ENCODE data around the gene SCG5.
A peak's percentile ranks its signal among the peaks of the same experiment; 100 is the strongest.

SCG5 gene

DNA sequence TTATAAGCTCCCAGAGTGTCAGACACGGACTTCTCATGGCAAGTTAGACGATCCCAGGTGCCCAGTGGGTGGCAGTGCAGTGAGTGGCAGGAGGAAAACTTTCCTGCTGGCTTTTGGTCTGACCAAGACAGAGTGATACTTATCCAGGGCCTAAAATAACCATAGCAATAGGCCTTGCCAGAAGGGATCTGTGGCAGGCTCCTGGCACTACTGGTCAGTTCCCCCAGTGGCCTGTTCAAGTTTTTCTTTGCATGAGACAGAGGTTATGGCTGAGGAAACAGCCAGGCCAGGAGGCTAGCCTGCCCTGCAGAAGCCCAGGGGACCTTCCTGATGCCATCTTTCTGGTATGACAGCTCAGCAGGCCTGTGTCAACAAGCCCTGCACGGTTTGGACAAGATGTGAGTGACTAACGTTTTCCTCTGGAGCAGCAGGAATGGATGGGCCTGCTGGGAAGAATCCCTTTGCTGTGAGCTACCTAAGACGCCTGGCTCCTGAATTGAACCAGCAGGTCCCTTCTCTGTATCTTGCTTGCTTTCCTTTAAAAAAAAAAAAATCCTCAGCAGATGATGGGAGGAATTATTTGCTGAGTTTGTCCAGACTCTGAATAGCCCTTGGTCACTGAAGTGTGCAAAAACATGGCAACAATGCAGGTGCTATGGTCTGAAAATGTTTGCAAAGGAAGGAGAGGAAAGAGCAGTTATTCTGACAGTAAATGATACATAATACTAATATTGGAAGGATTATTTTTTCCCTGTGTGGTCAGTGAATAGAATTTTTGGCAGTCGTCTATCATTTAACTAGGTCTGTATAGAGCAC, 18.0 kb downstream of the SCG5 start:
- no peak for DNase-seq

DNA sequence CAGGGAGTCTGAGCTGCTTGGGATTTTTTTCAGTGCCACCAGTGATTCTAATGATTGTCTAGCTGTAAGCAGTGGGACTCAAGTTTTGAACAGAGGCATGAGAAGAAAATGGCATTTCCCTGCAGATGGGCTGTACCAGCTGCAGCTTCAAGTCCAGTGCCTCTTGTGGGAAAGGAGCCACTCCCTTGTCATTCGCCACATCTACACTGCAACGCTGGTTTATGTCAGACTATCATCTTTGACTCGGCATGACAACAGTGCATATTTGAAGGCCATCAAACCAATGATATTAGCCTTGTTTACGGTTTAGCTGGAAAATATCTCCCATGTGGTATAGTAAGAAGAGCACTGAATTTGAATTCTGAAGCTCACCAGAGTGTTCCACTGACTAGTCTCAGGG, 22.2 kb downstream of the SCG5 start:
- DNase-seq = no peak

DNA sequence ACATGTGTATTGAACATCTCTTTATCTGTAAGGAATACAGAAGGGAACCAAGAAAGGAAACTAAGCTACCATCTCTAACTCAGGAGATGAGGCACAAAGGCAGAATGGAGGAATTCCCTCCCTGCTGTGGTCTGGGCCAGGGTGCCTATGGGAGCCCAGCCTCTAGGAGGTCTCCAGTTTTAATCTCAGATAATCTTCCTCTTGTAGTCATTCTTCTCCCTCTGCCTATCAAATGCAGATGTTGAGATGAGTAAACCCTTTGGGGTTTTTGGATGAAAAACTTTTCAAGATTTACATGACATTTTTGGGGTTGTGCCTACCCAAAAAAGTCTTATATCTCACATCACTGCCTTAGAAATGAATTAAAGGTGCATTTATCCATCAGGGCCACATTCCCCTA, 23.3 kb downstream of the SCG5 start:
- no peak for DNase-seq

DNA sequence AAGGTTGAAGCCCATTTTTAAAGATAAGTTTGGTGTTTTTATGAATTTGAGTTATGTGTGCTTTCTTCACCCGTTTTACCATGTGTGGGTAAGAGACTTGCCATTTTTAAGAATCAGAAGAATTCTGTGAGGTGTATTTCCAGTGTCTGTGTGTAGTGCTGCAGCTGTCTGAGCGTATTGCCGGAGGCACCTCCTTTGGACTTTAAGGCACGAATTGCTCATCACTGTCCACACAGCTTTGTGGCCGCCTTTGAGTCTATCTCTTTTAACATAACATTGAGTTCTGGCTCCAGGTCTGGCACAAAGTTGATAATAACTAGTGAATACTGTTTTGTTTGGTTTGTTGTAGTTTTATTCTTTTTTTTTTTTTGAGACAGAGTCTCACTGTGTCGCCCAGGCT, 25.8 kb downstream of the SCG5 start:
- no peak for DNase-seq

DNA sequence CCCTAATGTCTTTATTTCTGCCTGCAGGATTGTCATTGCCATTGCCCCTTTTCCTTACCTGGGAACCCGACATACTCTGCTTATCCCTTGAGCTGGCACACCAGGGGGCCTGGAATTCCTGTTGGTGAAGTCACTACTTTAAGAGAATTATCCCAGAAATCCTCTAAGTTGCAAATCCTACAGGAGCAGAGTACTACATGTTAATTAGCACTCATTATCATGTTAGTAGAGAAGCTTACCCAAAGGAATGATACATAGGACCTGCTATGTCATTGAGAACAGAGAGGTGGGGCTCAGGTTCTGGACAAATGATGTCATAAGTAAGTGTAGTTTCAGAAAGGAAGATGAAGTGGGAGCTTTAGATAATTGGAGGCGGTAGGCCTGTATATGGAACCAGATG, 27.4 kb downstream of the SCG5 start:
- DNase-seq = no peak

- no peak for DNase-seq
Observed at GRCh38 chr15:32669896-32670611, 28.5 kb downstream of the SCG5 start.

DNA sequence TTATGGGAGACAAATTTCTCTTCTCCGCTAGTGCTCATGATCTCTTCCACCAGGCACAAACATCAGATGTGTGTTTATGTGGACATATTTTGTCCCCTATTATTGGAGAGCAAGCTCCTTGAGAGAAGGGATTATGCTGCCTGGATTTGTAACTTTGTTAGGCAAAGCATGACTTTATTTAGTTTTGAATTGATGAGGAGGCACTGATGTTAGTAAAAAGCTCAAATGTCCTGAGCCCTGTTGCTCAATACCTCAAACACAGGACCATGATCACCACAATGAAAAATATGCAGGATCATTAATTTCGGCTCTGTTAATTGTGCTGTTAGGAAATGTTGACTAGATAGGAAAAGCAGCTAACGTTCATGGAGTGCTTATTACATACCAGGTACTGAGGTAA, 29.1 kb downstream of the SCG5 start:
- DNase-seq = no peak

DNA sequence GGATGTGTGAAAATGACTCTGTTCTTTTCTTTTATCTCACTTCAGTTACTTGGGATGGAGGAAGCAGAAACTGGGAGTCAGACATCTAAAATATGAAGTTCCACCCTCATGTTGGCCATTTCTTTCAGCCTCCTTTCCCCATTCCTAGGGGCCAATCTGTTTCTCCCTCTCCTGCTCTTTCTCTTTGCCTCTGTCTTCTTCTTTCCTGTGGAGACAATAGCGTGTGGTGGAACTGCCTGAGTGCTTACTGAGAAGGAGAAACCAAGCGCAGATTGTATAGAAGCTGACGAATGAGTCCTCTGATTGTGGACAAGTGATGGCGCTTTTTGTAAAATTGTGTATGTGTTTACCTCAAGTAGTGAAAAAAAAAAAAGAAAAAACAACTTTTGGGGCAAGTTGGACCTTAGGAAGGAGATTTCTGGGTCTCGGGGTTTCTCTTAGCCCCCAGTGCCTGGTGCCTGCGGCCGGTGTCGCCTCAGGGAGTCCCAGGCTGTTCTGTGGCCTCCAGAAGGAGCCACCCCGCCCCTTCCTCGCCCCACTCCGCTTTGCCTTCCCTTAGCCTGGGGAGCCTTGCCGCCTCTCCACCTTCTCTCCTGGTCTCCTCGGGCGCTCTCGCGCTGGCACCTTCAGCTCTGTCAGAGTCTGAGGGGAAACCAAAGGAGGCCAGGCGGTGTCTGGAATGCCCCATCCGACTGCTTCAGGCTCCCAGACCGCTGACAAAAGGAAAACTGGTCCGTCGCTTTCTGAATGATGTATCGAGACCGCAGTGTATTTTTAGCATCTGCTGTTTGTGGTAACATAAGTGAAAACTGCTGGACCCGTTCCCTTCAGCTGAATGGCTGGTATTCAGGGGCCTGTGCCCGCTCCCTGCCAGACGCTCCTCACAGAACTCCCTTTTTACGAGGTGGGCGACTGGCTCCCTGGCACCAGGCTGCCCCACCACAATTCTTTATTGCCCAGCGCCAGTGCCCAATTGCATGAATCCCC, 30.1 kb downstream of the SCG5 start:
- DNase-seq = no peak

- DNase-seq = no peak
Observed at GRCh38 chr15:32674681-32675080, 33.2 kb downstream of the SCG5 start.

DNA sequence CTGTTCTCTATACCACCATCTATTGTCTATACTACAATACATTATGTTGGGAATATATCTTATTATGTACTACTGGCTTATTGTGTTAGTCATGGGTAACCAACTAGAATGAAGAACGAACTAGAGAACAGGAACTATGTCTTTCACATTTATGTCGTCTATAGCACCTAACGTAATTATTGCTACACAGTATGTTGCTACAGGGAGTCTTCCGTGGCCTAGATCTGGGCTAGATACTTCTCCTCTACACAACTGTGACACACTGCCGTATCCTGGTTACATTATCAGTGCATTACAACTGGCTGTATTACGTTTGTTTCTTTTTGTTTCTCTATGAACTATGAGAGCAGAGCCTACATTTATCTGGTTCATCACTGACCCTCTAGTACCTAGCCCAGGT, 34.0 kb downstream of the SCG5 start:
- no peak for DNase-seq

DNA sequence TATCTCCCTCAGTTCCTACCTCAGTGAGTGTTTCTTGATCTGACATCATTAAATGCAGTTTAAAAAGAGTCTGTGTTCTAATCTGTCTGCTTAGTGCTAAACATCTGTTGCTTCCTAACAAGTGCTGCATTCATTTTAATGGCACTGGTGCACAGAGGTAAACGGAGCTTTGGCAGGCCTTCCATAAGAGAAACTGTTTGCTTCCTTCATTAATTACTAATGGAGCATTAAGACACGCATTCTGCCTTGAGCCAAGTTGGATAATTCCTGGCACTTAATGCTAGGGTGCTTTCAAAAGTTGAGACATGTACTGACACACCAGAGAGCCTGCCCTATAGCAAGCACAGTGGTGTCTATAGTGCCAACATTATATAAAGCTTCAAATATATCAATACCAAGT, 34.7 kb downstream of the SCG5 start:
- no peak for DNase-seq

DNA sequence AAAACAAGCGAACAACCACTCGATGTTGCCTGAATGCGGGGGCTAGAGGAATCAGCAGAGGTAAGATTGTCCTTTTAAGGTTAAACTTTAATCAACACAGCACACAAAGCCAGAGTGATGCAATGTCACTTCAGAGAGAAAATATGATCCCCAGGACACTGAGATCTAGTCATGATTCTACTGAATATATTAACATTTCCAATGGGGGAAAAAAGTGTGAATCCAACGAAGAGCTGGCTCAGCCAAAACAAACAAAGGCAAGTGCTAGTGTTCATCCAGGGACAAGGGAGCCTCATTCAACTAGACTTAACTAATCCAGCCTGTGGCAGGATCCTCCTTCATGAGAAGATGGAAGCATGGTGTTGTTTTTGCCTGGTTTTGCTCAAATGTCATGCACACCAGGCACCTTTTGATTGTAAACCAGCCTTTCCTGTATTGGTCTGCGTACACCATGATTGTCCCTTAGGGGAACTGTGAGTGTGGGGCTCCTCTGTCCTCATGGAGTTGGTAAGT, 35.8 kb downstream of the SCG5 start:
- no peak for DNase-seq

- no peak for DNase-seq
Observed at GRCh38 chr15:32679298-32679690, 37.8 kb downstream of the SCG5 start.

DNA sequence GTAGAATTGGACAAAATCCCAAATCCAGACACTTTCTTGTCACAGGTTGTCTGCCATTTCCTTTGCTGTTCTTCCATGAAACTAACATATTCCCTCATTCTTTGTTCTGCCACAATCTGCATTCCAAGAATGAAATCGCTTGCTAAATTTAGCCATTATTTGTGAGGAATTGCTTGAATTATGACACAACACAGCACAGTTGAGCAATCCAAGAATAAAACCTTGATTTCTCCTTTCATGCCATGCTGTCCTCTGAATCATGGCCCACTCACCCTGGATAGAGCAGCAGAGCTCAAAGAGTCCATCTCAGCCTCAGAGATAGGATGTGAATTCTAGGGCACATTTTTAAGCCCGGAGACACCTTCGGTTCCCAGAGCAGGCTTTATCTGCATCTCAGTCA, 41.1 kb downstream of the SCG5 start:
- DNase-seq = no peak

DNA sequence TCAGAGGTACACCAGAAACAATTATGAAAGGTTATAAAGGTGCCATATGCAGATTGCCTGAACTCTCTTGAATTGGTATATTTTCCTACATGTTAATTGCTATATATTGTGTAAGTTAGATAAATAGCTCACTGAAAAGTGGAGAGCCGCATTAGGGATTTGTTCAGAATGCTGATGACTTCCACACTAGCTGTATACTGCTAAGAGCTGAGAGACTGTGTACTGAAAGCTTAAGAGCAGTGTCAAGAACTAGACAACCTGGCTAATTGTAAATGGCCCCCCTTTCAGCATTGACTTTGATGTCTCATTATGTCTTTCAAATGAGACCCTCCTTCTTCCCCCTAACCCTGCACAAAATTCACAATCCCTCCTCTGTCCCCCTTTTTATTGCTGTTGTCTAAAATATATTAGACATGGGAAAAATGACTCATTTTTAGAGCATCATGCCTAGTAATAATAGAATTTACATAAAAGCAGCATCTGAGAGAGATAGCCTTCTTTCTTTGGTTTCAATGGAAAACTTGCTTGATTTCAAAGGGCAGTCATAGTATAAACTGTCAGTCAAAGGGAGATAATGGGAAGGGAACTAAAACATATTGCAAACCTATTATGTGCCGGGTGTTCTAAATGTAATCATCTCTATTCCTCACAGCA, 41.6 kb downstream of the SCG5 start:
- DNase-seq = no peak

DNA sequence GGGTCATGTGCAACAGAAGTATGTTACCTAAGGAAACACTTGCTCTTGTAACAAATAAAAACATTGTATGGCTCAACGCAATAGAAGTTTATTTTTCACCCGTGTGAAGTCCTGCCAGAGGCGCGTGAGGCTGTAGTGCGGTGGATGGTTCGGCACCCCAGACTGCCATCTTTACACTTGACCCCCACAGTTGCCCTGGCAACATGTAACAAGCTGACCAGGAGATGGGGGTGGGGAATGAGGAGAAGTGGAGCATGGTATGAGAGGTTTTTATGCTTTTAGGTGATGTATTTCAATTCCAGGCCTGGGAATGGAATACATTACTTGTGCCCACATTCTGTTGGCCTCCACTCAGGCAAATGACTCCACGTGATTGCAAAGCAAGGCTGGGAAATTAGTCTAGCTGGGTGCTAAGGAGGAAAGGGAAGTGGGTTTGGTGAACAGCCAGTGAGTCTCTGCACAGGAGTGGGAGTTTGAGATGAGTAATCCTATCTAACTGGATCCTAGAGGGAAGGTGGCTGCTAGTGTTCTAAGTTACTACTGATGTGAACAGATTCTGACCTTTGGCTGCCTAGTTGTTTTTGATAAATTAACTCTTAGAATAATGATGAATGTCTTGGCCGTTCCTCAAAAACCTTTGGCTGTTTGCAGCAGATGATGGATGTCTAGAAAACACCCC, 42.5 kb downstream of the SCG5 start:
- DNase-seq = peak in 1 of 2 donors; percentile 4

- no peak for DNase-seq
Observed at GRCh38 chr15:32685576-32685975, 44.1 kb downstream of the SCG5 start.

GRCh38 chr15:32687556-32687955, 46.0 kb downstream of the SCG5 start:
- no peak for DNase-seq

DNA sequence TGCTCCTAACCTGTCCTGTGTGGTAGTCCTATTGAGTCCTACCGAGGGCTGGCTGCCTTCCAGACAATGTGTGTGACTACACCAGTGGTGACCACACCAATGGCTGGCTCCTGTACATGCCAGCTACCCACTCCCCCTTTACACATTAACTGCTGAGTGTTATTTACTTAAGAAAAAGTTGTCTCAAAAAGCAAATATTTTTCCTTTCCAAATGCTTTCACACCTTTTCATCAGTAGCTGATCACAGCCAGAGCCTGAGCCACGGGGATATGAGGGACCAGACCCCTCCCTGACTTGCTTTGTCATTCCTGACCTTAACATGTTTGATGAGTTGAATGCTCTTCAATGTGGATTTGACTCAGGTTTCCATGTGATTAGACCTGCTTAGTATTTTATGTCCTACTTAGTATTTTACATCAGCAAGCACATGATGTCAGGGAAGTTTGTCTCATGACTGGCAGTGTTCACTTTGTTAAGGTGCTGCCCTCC, 46.7 kb downstream of the SCG5 start:
- no peak for DNase-seq

DNA sequence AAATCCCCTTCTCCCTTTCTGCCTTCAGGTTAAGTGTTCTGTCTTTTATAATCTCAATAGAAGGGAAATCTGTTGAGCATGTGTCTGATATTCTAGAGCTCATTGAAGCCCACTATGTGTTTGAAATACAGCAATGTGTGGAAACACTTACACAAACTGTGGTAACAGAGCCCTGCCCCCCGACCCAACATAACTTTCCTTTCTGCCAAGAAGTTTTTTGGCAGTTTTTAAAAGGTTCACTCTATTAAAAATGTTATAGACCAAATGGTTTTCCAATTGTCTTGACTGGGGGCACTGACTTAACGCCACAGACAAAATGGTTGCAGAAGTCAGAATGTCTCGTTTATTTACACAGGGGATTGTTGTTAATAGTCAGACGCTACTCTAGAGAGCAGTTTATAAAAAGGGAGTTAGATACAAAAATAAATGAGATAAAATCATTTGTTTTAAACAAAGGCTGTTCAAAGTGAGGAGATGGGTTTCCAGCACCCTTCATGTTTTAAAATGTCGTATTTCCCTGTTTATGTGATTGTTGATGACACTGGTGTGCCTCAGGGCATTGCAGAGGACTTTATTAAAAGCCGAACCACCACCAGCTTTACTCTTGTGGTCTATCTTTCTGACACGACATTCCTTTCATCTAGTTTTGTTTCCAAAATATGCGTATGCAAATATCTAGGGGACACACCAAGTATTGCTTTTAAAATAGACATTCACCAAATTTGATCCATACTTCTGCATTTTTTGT, 49.6 kb downstream of the SCG5 start:
- no peak for DNase-seq

DNA sequence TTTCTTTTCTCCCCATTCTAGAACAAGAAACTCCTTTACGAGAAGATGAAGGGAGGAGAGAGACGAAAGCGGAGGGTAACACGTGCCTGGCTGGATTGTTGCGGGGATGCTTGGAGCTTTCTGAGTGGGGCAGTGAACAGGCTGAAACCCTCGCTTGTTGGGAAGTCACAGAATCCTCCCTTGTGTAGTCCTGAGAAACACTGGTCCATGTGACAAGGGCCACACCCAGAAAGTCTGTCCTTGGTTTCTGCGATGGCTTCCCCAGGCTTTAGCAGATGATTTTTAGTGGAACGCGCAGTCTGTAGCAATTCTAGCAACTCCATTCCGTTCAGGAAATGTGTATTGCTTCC, 50.2 kb downstream of the SCG5 start:
- no peak for DNase-seq

Measured in CD4-positive, alpha-beta T cell treated with Interleukin-1 beta for 1 hour (primary cell).